Stimulated activated naive CD8-positive, alpha-beta T cell treated with anti-CD3 and anti-CD28 coated beads, Interleukin-15, amount 100 ng/mL, for 72 hours (primary cell): ENCODE results near the gene PDE7B.

Source experiments
- ATAC-seq: fragments of 150-1000 bp; cut with Tn5 transposase; 2 replicates; pipeline ENCODE4 v1.10.0; 2021; ENCODE audit warnings: mild to moderate bottlenecking, moderate library complexity
- DNase-seq, 2 donors: peaks; one replicate each; pipeline ENCODE4 v3.0.0; 2021 to 2022
- H3K27ac Mint-ChIP-seq, 2 donors: one replicate each; pipeline ENCODE4 v1.8.0; 2022; ENCODE audit warnings: mild to moderate bottlenecking in 2 of 2, mixed read lengths in 2 of 2, moderate library complexity in 2 of 2
- H3K27me3 Mint-ChIP-seq: one replicate; pipeline ENCODE4 v1.8.0; 2022; ENCODE audit warnings: mixed read lengths
- H3K4me1 Mint-ChIP-seq: one replicate; pipeline ENCODE4 v1.8.0; 2022; ENCODE audit warnings: mild to moderate bottlenecking, mixed read lengths
- H3K4me3 Mint-ChIP-seq, 2 donors: one replicate each; pipeline ENCODE4 v1.8.0; 2022; ENCODE audit warnings: mild to moderate bottlenecking in 2 of 2, mixed read lengths in 2 of 2, moderate library complexity in 1 of 2
- H3K9me3 Mint-ChIP-seq, 2 donors: one replicate each; pipeline ENCODE4 v1.8.0; 2022; ENCODE audit warnings: mixed read lengths in 2 of 2

PDE7B gene

GRCh38 chr6:136244061-136244616 lies 392.6 kb downstream of the PDE7B start:
- no peaks in the 10 kb centered on the region for H3K27me3 Mint-ChIP-seq
- H3K27ac Mint-ChIP-seq: no peak overlapping the region
- H3K4me3 Mint-ChIP-seq: no peak overlapping the region
- ATAC-seq (no peak), DNase-seq (no peak)
- no peaks in the 10 kb centered on the region for H3K9me3 Mint-ChIP-seq
- H3K4me1 Mint-ChIP-seq: peaks cover 22% of the 10 kb centered on the region
